Measurements from ENCODE around the gene PPM1H. TPM values are rescaled to one million over a fixed set of nuclear protein-coding genes. Genes with fewer than 3 reads are reported as not detected.

PPM1H gene
- polyA plus RNA-seq, 1 of the 3 experiments (the other 2 are of a cell fraction) = 0.13 TPM

GRCh38 chr12:62684570-62685295 lies 250.2 kb downstream of the PPM1H start:
- peak; percentile 55 for DNase-seq
- no peaks in the 10 kb centered on the region for H3F3A ChIP-seq (replicated peaks; ENCODE audit: insufficient read depth)
- ChIA-PET CTCF (interaction anchor here (0.5 to 1.5 kb wide), 7 partner anchors 10 to 82 kb away, joined by 3 to 5 read pairs (median 3); no protein-coding TSS in a partner anchor), POLR2A (interaction anchor here (0.7 kb wide), 1 partner anchor 82 kb away, joined by 4 read pairs; no protein-coding TSS in a partner anchor)
- no peaks in the 10 kb centered on the region for H3K36me3 ChIP-seq (replicated peaks in 1 of 2; ENCODE audit: control insufficient read depth in 1 of 2, insufficient read depth in 2 of 2, low read length in 1 of 2)
- H3K79me2 ChIP-seq (ENCODE audit: insufficient read depth) = no peaks in the 10 kb centered on the region
- peak overlapping the region; percentile 9; the same call in 1 of the 2 replicates for H3K9ac ChIP-seq
- H3K4me1 ChIP-seq (ENCODE audit: control insufficient read depth in 1 of 2, insufficient read depth in 2 of 2, low read depth in 1 of 2, low read length in 1 of 2) = peaks cover 11 to 18% of the 10 kb centered on the region in 2 experiments; a peak in 3 of 4 replicates
- 50% methylated on average over 7 of the region's 7 CpGs for WGBS (ENCODE audit: low lambda C conversion rate)
- H3K27ac ChIP-seq (ENCODE audit: low read depth in 2 of 2, low read length in 1 of 2) = peak overlapping the region; percentile 61 to 88; a peak in 3 of 4 replicates
- no peaks in the 10 kb centered on the region for H4K20me1 ChIP-seq (ENCODE audit: insufficient read depth)
- H2AFZ ChIP-seq (ENCODE audit: low read depth) = peak overlapping the region; percentile 78
- no peak for TF ChIP-seq IRF3 (IDR thresholded peaks at IDR 0.05; ENCODE audit: low read depth, low read length)
- TF ChIP-seq EP300 (IDR thresholded peaks at IDR 0.05; ENCODE audit: borderline replicate concordance in 1 of 2, low read depth in 1 of 2, low read length in 1 of 2) = peak in 1 of 2 experiments; percentile 54; a peak in 2 of 4 replicates
- 0 out of 2 replicates have a peak, but pooled peaks have one; percentile 3 for TF ChIP-seq MAX (IDR thresholded peaks at IDR 0.05; ENCODE audit: low read depth)
- peak; percentile 99 for TF ChIP-seq RCOR1 (IDR thresholded peaks at IDR 0.05; ENCODE audit: low read length)
- TF ChIP-seq TCF12 (IDR thresholded peaks at IDR 0.05) = peak; percentile 86
- TF ChIP-seq CHD2 (IDR thresholded peaks at IDR 0.05; ENCODE audit: low read length, partially characterized antibody) = peak; percentile 83
- no peak for TF ChIP-seq FOSL2 (IDR thresholded peaks at IDR 0.05; ENCODE audit: borderline replicate concordance, low read depth)
- no peak overlapping the region for H3K4me3 ChIP-seq (ENCODE audit: low read depth in 2 of 2, low read length in 1 of 2)
- H3K4me2 ChIP-seq = peak overlapping the region; percentile 18; the same call in 1 of the 2 replicates
- no peaks in the 10 kb centered on the region for H3K9me2 ChIP-seq
- H3K9me3 ChIP-seq = no peaks in the 10 kb centered on the region
- H3K27me3 ChIP-seq (ENCODE audit: insufficient read depth) = no peaks in the 10 kb centered on the region

GRCh38 chr12:62683776-62684569 lies 251.0 kb downstream of the PPM1H start:
- Histone ChIP-seq H3K4me2 (peak overlapping the region; percentile 18; the same call in 1 of the 2 replicates), H3K9ac (peak overlapping the region; percentile 9; the same call in 1 of the 2 replicates), H3K9me3 (no peaks in the 10 kb centered on the region), H3K9me2 (no peaks in the 10 kb centered on the region), H3K27me3 (ENCODE audit: insufficient read depth) (no peaks in the 10 kb centered on the region), H3F3A (replicated peaks; ENCODE audit: insufficient read depth) (no peaks in the 10 kb centered on the region), H3K79me2 (ENCODE audit: insufficient read depth) (no peaks in the 10 kb centered on the region), H2AFZ (ENCODE audit: low read depth) (peak overlapping the region; percentile 78; the same call in 1 of the 2 replicates), H4K20me1 (ENCODE audit: insufficient read depth) (no peaks in the 10 kb centered on the region), H3K27ac (ENCODE audit: low read depth in 2 of 2, low read length in 1 of 2) (peak overlapping the region; percentile 61 to 88; a peak in 3 of 4 replicates), H3K36me3 (replicated peaks in 1 of 2; ENCODE audit: control insufficient read depth in 1 of 2, insufficient read depth in 2 of 2, low read length in 1 of 2) (no peaks in the 10 kb centered on the region), H3K4me3 (ENCODE audit: low read depth in 2 of 2, low read length in 1 of 2) (no peak overlapping the region), H3K4me1 (ENCODE audit: control insufficient read depth in 1 of 2, insufficient read depth in 2 of 2, low read depth in 1 of 2, low read length in 1 of 2) (peaks cover 11 to 18% of the 10 kb centered on the region in 2 experiments; a peak in 3 of 4 replicates)
- TF ChIP-seq REST (IDR thresholded peaks at IDR 0.05; ENCODE audit: low read depth, low read length) = 0 out of 2 replicates have a peak, but pooled peaks have one; percentile 24
- TF ChIP-seq MAX (IDR thresholded peaks at IDR 0.05; ENCODE audit: low read depth) = 0 out of 2 replicates have a peak, but pooled peaks have one; percentile 7
- TF ChIP-seq TCF12 (IDR thresholded peaks at IDR 0.05) = peak; percentile 36
- 0 out of 4 replicates have a peak, but pooled peaks of 1 of the 2 experiments have one; percentile 23 for TF ChIP-seq EP300 (IDR thresholded peaks at IDR 0.05; ENCODE audit: borderline replicate concordance in 1 of 2, low read depth in 1 of 2, low read length in 1 of 2)
- no peak for TF ChIP-seq ELF1 (IDR thresholded peaks at IDR 0.05)
- CTCF ChIA-PET = interaction anchor here (0.9 to 1.5 kb wide), 5 partner anchors 9 to 81 kb away, joined by 3 to 5 read pairs (median 3); no protein-coding TSS in a partner anchor
- POLR2A ChIA-PET = interaction anchor here (0.7 kb wide), 1 partner anchor 81 kb away, joined by 4 read pairs; no protein-coding TSS in a partner anchor
- DNase-seq = peak; percentile 41
- 61% methylated on average over 7 of the region's 7 CpGs for WGBS (ENCODE audit: low lambda C conversion rate)
